Endodermal cell (in vitro differentiated cells): ENCODE results near the gene SP6. TPM values are rescaled to one million over a fixed set of nuclear protein-coding genes. Genes with fewer than 3 reads are reported as not detected.

ENCODE experiments used
- DNase-seq: peaks from one replicate; pipeline ENCODE4 v3.0.0-alpha.2; 2017
- H3K27ac ChIP-seq: 2 replicates; pipeline ENCODE4 v1.5.1; 2013; ENCODE audit warnings: mild to moderate bottlenecking, low read depth, low read length, moderate library complexity
- H3K27me3 ChIP-seq: 2 replicates; pipeline ENCODE4 v1.6.1; 2013; ENCODE audit warnings: mild to moderate bottlenecking, low read length, moderate library complexity; ENCODE audit not compliant: insufficient read depth, control insufficient read depth, poor library complexity, severe bottlenecking
- H3K36me3 ChIP-seq: 2 replicates; pipeline ENCODE4 v1.7.0; 2013; ENCODE audit warnings: mild to moderate bottlenecking, low read length, moderate library complexity; ENCODE audit not compliant: control insufficient read depth, insufficient read depth
- H3K4me1 ChIP-seq: one replicate; pipeline ENCODE4 v1.7.0; 2013; ENCODE audit warnings: low read length; ENCODE audit not compliant: control insufficient read depth, insufficient read depth
- H3K4me3 ChIP-seq: 2 replicates; pipeline ENCODE4 v1.5.1; 2013; ENCODE audit warnings: mild to moderate bottlenecking, low read length, moderate library complexity
- H3K9ac ChIP-seq: 2 replicates; pipeline ENCODE4 v1.6.1; 2013; ENCODE audit warnings: mild to moderate bottlenecking, low read length, moderate library complexity; ENCODE audit not compliant: poor library complexity, severe bottlenecking; ENCODE audit errors: extremely low read depth
- H3K9me3 ChIP-seq: 2 replicates; pipeline ENCODE4 v1.6.1; 2013; ENCODE audit warnings: mild to moderate bottlenecking, low read length, moderate library complexity; ENCODE audit not compliant: control insufficient read depth
- H3K27ac Mint-ChIP-seq: 2 replicates; pipeline ENCODE4 v1.8.0; 2020; ENCODE audit warnings: mixed read lengths
- H3K27me3 Mint-ChIP-seq: 2 replicates; pipeline ENCODE4 v1.8.0; 2021; ENCODE audit warnings: mild to moderate bottlenecking, mixed read lengths; ENCODE audit not compliant: insufficient read depth
- H3K36me3 Mint-ChIP-seq: 2 replicates; pipeline ENCODE4 v1.8.0; 2020; ENCODE audit warnings: low read depth, mixed read lengths
- H3K4me1 Mint-ChIP-seq: 2 replicates; pipeline ENCODE4 v1.8.0; 2020; ENCODE audit warnings: mixed read lengths
- H3K4me3 Mint-ChIP-seq: 2 replicates; pipeline ENCODE4 v1.8.0; 2020; ENCODE audit warnings: mild to moderate bottlenecking, moderate library complexity, mixed read lengths
- H3K9me3 Mint-ChIP-seq: 2 replicates; pipeline ENCODE4 v1.8.0; 2020; ENCODE audit warnings: mild to moderate bottlenecking, mixed read lengths
- CTCF ChIP-seq: fragments of 200-600 bp; sonication (generic); conservative IDR thresholded peaks from 2 replicates; pipeline ENCODE4 v1.5.0; 2021; ENCODE audit warnings: antibody characterized with exemption, mild to moderate bottlenecking
- WGBS, 2 experiments: methylation state at CpG; one replicate each; pipeline versions ENCODE4 v1.1.5 to v1.1.7; 2013; ENCODE audit warnings: missing lambda C conversion rate in 2 of 2, mixed read lengths in 1 of 2; ENCODE audit not compliant: insufficient coverage in 1 of 2, insufficient read length in 1 of 2; 5-methylcytosine and 5-hydroxymethylcytosine counted together
- total RNA-seq, 2 donors: library from RNA; stranded (reverse); fragmentation: NEBNext Ultra II Directional in 1 of 2; extraction: Animal tissue kit (Norgen Biotek cat#: 25700) in 1 of 2; gene quantifications; 2 replicates in 1 of 2; 3 replicates in 1 of 2; pipeline ENCODE4 v1.2.1, GENCODE V29; 2021

The SP6 gene
- total RNA-seq, 2 donors from 2014 or later: 3.1 to 3.7 TPM

DNA sequence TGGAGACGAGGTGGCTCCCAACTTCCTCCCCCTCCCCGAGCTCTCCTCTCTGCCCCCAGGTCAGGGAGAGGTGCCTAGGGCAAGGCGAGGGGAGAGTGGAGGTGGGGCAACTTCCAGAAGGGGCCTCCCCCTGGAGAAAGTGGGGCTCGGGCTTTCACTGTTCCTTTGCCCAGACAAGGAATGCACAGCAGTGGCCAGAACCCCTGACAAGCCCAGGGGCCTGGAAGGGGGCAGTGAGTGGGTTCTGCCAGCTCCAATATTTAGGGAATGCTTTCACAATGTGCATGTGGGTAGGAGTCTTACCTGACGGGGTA lies 33.4 kb upstream of the SP6 start:
- H3K27ac Mint-ChIP-seq: no peak overlapping the region
- H3K9ac ChIP-seq: no peak overlapping the region

GRCh38 chr17:47883589-47884426 lies 32.8 kb upstream of the SP6 start:
- TF ChIP-seq CTCF: no peak
- Mint-ChIP-seq H3K4me1 (peaks cover 11% of the 10 kb centered on the region), H3K27me3 (peaks cover 14% of the 10 kb centered on the region), H3K4me3 (no peak overlapping the region), H3K36me3 (no peaks in the 10 kb centered on the region), H3K9me3 (no peaks in the 10 kb centered on the region), H3K27ac (no peak overlapping the region)
- Histone ChIP-seq H3K9me3 (no peaks in the 10 kb centered on the region), H3K4me1 (no peaks in the 10 kb centered on the region), H3K9ac (no peak overlapping the region), H3K36me3 (no peaks in the 10 kb centered on the region), H3K27ac (no peak overlapping the region), H3K27me3 (no peaks in the 10 kb centered on the region), H3K4me3 (no peak overlapping the region)
- no peak for DNase-seq
- 91 to 92% methylated on average over 4 to 9 of the region's 9 CpGs for WGBS, 2 experiments

More for the DNA sequence above, 33.4 kb upstream of the SP6 start:
- H3K27me3 Mint-ChIP-seq: peaks cover 14% of the 10 kb centered on the region
- 60 to 79% methylated on average over 2 to 5 of the region's 5 CpGs for WGBS, 2 experiments
- no peaks in the 10 kb centered on the region for H3K27me3 ChIP-seq
- TF ChIP-seq CTCF: no peak
- no peak overlapping the region for H3K4me3 Mint-ChIP-seq
- no peaks in the 10 kb centered on the region for H3K4me1 ChIP-seq
- H3K9me3 Mint-ChIP-seq: no peaks in the 10 kb centered on the region
- no peaks in the 10 kb centered on the region for H3K36me3 Mint-ChIP-seq
- no peak overlapping the region for H3K4me3 ChIP-seq
- DNase-seq: no peak
- no peaks in the 10 kb centered on the region for H3K36me3 ChIP-seq
- H3K4me1 Mint-ChIP-seq: peaks cover 6% of the 10 kb centered on the region
- H3K9me3 ChIP-seq: no peaks in the 10 kb centered on the region
- no peak overlapping the region for H3K27ac ChIP-seq

DNA sequence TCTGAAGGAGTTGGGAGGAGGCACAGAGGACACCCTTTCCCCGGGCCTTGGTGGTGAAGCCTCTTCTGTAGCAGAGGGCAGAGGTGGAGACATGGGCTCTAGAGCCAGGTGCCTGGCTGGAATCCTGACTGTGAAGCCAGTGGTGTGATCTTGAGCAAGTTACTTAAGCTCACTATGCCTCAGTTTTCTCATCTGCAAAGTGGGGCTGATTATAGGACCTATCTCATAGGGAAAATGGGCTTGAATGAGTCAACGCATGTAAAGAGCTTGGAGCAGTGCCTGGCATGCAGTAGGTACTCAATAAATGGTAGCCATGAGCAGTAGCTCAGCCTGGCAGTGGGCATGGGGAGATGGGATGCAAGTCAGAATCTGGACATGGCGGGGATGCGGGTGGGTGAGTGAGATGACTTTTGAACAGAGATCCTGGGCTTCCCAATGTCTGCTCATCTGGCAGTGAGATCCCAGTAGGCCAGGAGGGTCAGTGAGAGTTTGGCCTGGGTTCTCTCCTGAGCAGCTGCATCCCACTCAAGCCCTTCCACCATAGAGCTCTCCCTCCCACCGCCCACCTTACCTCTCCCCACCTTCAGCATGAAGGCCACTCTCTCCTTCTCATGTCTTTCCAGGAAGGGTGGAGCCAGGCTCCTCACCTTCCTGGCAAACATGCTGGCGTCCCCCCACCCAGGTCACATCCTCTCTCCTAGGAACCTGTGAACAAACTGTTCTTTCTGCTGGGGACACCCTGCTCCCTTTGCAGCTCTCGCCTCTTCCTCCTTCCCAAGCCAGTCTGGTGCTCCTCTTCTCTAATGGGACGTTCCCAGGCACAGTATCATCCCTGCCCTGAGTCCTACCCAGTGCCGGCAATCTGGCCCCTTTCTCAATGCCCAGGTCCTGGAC lies 32.0 kb upstream of the SP6 start:
- Mint-ChIP-seq H3K4me1 (peaks cover 17% of the 10 kb centered on the region), H3K9me3 (no peaks in the 10 kb centered on the region), H3K4me3 (no peak overlapping the region), H3K27me3 (peaks cover 14% of the 10 kb centered on the region), H3K36me3 (no peaks in the 10 kb centered on the region), H3K27ac (no peak overlapping the region)
- H3K36me3 ChIP-seq: no peaks in the 10 kb centered on the region
- H3K27ac ChIP-seq: no peak overlapping the region
- no peaks in the 10 kb centered on the region for H3K9me3 ChIP-seq
- H3K4me1 ChIP-seq: no peaks in the 10 kb centered on the region
- H3K9ac ChIP-seq: no peak overlapping the region
- 88 to 90% methylated on average over 6 to 8 of the region's 9 CpGs for WGBS, 2 experiments
- TF ChIP-seq CTCF: no peak
- no peak for DNase-seq
- H3K4me3 ChIP-seq: no peak overlapping the region
- H3K27me3 ChIP-seq: no peaks in the 10 kb centered on the region
